HepG2 (cell line): ENCODE results near the gene SLC2A6. TPM values are rescaled to one million over a fixed set of nuclear protein-coding genes. Genes with fewer than 3 reads are reported as not detected.

Experiments used
- CHD4 ChIP-seq: fragments of 200-600 bp; sonication (generic); IDR thresholded peaks from 2 replicates; pipeline ENCODE4 v1.7.0; 2017; ENCODE audit warnings: mild to moderate bottlenecking, low read length, borderline replicate concordance
- HES4 ChIP-seq: sonication (generic); formaldehyde crosslinking; IDR thresholded peaks from 2 replicates; pipeline ENCODE4 v1.9.0; 2021; ENCODE audit warnings: mild to moderate bottlenecking, missing genetic modification reagents, borderline replicate concordance
- KDM5B ChIP-seq: sonication (generic); formaldehyde crosslinking; IDR thresholded peaks from 2 replicates; pipeline ENCODE4 v1.4.0; 2020; ENCODE audit warnings: missing genetic modification reagents, mild to moderate bottlenecking, borderline replicate concordance
- KLF15 ChIP-seq: sonication (generic); formaldehyde crosslinking; IDR thresholded peaks from 2 replicates; pipeline ENCODE4 v1.8.1; 2023; ENCODE audit warnings: borderline replicate concordance, mild to moderate bottlenecking, inconsistent platforms, missing genetic modification reagents, mixed read lengths
- MTA1 ChIP-seq: sonication (generic); formaldehyde crosslinking; IDR thresholded peaks from 2 replicates; pipeline ENCODE4 v1.4.0; 2020; ENCODE audit warnings: missing genetic modification reagents, mild to moderate bottlenecking, borderline replicate concordance
- NCOA2 ChIP-seq: sonication (generic); formaldehyde crosslinking; IDR thresholded peaks from 2 replicates; pipeline ENCODE4 v1.8.0; 2022; ENCODE audit warnings: inconsistent platforms
- ZC3H13 ChIP-seq: sonication (generic); formaldehyde crosslinking; IDR thresholded peaks from 2 replicates; pipeline ENCODE4 v1.8.1; 2023; ENCODE audit warnings: mild to moderate bottlenecking, missing genetic modification reagents, moderate library complexity
- ZFP37 ChIP-seq: sonication (generic); formaldehyde crosslinking; IDR thresholded peaks from 2 replicates; pipeline ENCODE4 v1.4.0; 2020; ENCODE audit warnings: missing genetic modification reagents, borderline replicate concordance
- ZNF138 ChIP-seq: sonication (generic); formaldehyde crosslinking; IDR thresholded peaks from 2 replicates; pipeline ENCODE4 v1.5.0; 2020; ENCODE audit warnings: mild to moderate bottlenecking, low read depth, missing genetic modification reagents
- ZNF224 ChIP-seq: sonication (generic); formaldehyde crosslinking; IDR thresholded peaks from 2 replicates; pipeline ENCODE4 v1.5.0; 2020; ENCODE audit warnings: mild to moderate bottlenecking, missing genetic modification reagents
- ZNF501 ChIP-seq: sonication (generic); formaldehyde crosslinking; IDR thresholded peaks from 2 replicates; pipeline ENCODE4 v1.5.1; 2020; ENCODE audit warnings: mild to moderate bottlenecking, moderate library complexity, missing genetic modification reagents
- ZNF782 ChIP-seq: sonication (generic); formaldehyde crosslinking; IDR thresholded peaks from 2 replicates; pipeline ENCODE4 v1.4.0; 2020; ENCODE audit warnings: missing genetic modification reagents, mild to moderate bottlenecking, borderline replicate concordance
- ZNF816 ChIP-seq: sonication (generic); formaldehyde crosslinking; IDR thresholded peaks from 2 replicates; pipeline ENCODE4 v1.8.0; 2022; ENCODE audit warnings: missing genetic modification reagents, mild to moderate bottlenecking, borderline replicate concordance
- ZSCAN9 ChIP-seq: IDR thresholded peaks from 2 replicates; pipeline ENCODE4 v1.6.1; 2016; ENCODE audit warnings: borderline replicate concordance
- polyA plus RNA-seq, 8 experiments: library from polyadenylated mRNA; depleted of rRNA in 3 of 8; stranded (reverse) in 7 of 8; unstranded in 1 of 8; fragments of >200 nt; fragmentation: Illumina TruSeq in 4 of 8; extraction: Trizol in 4 of 8; gene quantifications; 2 replicates each; pipeline versions ENCODE4 v1.2.1 to v1.2.3, GENCODE V29; 2011 to 2016; ENCODE audit warnings: low read depth in 4 of 8, missing spikeins in 1 of 8, mixed read lengths in 1 of 8; ENCODE audit not compliant: insufficient read depth in 1 of 8
- total RNA-seq, 5 experiments: library from RNA; depleted of rRNA; stranded (reverse); fragments of >200 nt; fragmentation: Illumina TruSeq; extraction: Trizol; gene quantifications; 2 replicates each; pipeline ENCODE4 v1.2.3, GENCODE V29; 2016; ENCODE audit warnings: low read depth in 1 of 5
- TF ChIP-seq, protein P1 (sequence below): sonication (generic); formaldehyde crosslinking; IDR thresholded peaks from 2 replicates; pipeline ENCODE4 v1.4.0; 2020; ENCODE audit warnings: mild to moderate bottlenecking, low read depth, missing genetic modification reagents
- TF ChIP-seq, protein P2 (sequence below): sonication (generic); formaldehyde crosslinking; IDR thresholded peaks from 2 replicates; pipeline ENCODE4 v1.5.0; 2020; ENCODE audit warnings: mild to moderate bottlenecking, missing genetic modification reagents, moderate library complexity
- TF ChIP-seq, protein P3 (sequence below): sonication (generic); formaldehyde crosslinking; IDR thresholded peaks from 2 replicates; pipeline ENCODE4 v1.9.0; 2021; ENCODE audit warnings: missing genetic modification reagents, borderline replicate concordance
- TF ChIP-seq, protein P4 (sequence below): sonication (generic); formaldehyde crosslinking; IDR thresholded peaks from 2 replicates; pipeline ENCODE4 v1.4.0; 2020; ENCODE audit warnings: mild to moderate bottlenecking, missing genetic modification reagents

SLC2A6 gene
- total and polyA plus RNA-seq, 2 of the 13 experiments (the other 11 are each of a cell fraction or from before 2014, with no cell fraction given) = 4.1 to 15.0 TPM

DNA sequence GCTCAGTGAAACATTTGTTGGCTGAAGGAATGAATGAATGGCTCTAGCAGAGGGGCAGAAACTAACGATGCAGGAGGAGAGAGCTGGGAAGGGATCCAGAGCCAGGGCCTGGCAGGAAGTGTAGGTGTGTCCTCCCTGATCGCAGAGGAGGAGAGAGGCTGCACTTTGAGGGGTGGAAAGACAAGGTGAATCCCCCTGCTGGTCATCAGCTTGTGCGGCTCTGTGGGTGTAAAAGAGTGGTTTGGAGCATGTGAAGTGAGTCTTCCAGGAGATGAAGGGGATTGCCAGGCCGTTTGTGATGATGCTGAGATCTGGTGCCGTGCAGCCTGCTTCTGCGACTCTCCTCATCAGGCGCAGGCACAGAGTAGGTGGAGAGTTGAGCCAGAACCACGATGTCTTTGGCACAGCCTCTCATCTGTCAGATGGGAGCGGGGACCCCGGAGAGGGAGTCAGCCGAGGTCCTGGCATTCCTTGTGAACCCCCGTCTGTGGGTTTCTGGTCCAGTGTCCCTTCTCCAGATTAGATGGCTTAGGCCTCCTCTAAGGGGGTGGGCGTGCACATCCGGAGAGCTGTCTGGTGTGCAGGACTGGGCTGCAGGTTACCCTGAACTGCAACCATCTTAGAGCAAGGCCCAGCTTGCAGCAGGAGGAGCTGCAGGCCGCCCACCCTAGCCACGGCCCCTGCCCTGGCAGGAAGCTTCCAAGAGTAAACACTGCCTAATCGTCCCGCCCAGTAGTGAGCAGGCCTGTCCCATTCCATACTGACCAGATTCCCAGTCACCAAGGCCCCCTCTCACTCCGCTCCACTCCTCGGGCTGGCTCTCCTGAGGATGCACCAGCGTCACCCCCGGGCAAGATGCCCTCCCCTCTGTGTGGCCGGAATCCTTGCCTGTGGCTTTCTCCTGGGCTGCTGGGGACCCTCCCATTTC is 57.0 kb downstream of the SLC2A6 start, which contains the start of gene ADAMTS13 (continued):
- TF ChIP-seq, protein P1, sequence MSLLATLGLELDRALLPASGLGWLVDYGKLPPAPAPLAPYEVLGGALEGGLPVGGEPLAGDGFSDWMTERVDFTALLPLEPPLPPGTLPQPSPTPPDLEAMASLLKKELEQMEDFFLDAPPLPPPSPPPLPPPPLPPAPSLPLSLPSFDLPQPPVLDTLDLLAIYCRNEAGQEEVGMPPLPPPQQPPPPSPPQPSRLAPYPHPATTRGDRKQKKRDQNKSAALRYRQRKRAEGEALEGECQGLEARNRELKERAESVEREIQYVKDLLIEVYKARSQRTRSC (CRISPR knock-in tag) = no peak
- TF ChIP-seq, protein P2, sequence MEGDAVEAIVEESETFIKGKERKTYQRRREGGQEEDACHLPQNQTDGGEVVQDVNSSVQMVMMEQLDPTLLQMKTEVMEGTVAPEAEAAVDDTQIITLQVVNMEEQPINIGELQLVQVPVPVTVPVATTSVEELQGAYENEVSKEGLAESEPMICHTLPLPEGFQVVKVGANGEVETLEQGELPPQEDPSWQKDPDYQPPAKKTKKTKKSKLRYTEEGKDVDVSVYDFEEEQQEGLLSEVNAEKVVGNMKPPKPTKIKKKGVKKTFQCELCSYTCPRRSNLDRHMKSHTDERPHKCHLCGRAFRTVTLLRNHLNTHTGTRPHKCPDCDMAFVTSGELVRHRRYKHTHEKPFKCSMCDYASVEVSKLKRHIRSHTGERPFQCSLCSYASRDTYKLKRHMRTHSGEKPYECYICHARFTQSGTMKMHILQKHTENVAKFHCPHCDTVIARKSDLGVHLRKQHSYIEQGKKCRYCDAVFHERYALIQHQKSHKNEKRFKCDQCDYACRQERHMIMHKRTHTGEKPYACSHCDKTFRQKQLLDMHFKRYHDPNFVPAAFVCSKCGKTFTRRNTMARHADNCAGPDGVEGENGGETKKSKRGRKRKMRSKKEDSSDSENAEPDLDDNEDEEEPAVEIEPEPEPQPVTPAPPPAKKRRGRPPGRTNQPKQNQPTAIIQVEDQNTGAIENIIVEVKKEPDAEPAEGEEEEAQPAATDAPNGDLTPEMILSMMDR (CRISPR knock-in tag) = peak; percentile 59
- TF ChIP-seq ZFP37 (CRISPR knock-in tag) (no peak), ZSCAN9 (CRISPR knock-in tag) (no peak), ZNF501 (0 out of 2 replicates have a peak, but pooled peaks have one; percentile 31), ZNF224 (CRISPR knock-in tag) (0 out of 2 replicates have a peak, but pooled peaks have one; percentile 50), KLF15 (CRISPR knock-in tag) (no peak), ZC3H13 (no peak), MTA1 (CRISPR knock-in tag) (0 out of 2 replicates have a peak, but pooled peaks have one; percentile 44), ZNF782 (no peak), ZNF816 (CRISPR knock-in tag) (no peak), ZNF138 (CRISPR knock-in tag) (no peak), HES4 (CRISPR knock-in tag) (0 out of 2 replicates have a peak, but pooled peaks have one; percentile 25), KDM5B (CRISPR knock-in tag) (no peak), NCOA2 (CRISPR knock-in tag) (no peak), CHD4 (no peak)
- TF ChIP-seq, protein P3, sequence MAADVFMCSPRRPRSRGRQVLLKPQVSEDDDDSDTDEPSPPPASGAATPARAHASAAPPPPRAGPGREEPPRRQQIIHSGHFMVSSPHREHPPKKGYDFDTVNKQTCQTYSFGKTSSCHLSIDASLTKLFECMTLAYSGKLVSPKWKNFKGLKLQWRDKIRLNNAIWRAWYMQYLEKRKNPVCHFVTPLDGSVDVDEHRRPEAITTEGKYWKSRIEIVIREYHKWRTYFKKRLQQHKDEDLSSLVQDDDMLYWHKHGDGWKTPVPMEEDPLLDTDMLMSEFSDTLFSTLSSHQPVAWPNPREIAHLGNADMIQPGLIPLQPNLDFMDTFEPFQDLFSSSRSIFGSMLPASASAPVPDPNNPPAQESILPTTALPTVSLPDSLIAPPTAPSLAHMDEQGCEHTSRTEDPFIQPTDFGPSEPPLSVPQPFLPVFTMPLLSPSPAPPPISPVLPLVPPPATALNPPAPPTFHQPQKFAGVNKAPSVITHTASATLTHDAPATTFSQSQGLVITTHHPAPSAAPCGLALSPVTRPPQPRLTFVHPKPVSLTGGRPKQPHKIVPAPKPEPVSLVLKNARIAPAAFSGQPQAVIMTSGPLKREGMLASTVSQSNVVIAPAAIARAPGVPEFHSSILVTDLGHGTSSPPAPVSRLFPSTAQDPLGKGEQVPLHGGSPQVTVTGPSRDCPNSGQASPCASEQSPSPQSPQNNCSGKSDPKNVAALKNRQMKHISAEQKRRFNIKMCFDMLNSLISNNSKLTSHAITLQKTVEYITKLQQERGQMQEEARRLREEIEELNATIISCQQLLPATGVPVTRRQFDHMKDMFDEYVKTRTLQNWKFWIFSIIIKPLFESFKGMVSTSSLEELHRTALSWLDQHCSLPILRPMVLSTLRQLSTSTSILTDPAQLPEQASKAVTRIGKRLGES (CRISPR knock-in tag) = no peak
- TF ChIP-seq, protein P4, sequence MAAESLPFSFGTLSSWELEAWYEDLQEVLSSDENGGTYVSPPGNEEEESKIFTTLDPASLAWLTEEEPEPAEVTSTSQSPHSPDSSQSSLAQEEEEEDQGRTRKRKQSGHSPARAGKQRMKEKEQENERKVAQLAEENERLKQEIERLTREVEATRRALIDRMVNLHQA (CRISPR knock-in tag) = no peak
